ENCODE results near the gene CLUH.

GRCh38 chr17:2704890-2705248 lies 6.7 kb downstream of the CLUH start:
- TF ChIP-seq CTCF (IDR thresholded peaks at IDR 0.05) (no peak), POLR2A (IDR thresholded peaks at IDR 0.05) (no peak)

All from right lobe of liver (tissue), 4 donors.